T-helper 9 cell (primary cell): ENCODE measurements around the gene ANXA3.
"Not testable (repeated sequence)": the region's sequence is repeated elsewhere in the genome, so short reads cannot be mapped to it uniquely, and the experiment has no call there.

Experiments
- DNase-seq: peaks from one replicate; pipeline ENCODE4 v3.0.0-alpha.2; 2020
- total RNA-seq, 2 donors: gene quantifications; one replicate each; lab custom pipeline; 2026; lab: John Stamatoyannopoulos, UW

Gene ANXA3
- 0 to 0.07 reads per million in 2 donors for total RNA-seq

- no peak for DNase-seq
Measured at GRCh38 chr4:78551420-78552351, at the start of gene ANXA3. Gene ANXA3, plus strand, starts transcription at chr4:78551770. Its CDS starts 2,704 bp downstream, at chr4:78554474.

GRCh38 chr4:78506260-78506659, 45.3 kb upstream of the ANXA3 start:
- not testable (repeated sequence) for DNase-seq

GRCh38 chr4:78509043-78509442, 42.5 kb upstream of the ANXA3 start:
- no peak for DNase-seq

GRCh38 chr4:78510108-78510507, 41.5 kb upstream of the ANXA3 start:
- DNase-seq: no peak

GRCh38 chr4:78510681-78511080, 40.9 kb upstream of the ANXA3 start:
- DNase-seq: no peak

- DNase-seq: no peak
Measured at GRCh38 chr4:78512357-78512920, 39.1 kb upstream of the ANXA3 start.

GRCh38 chr4:78513411-78513975, 38.1 kb upstream of the ANXA3 start:
- DNase-seq: no peak

GRCh38 chr4:78517050-78517652, 34.4 kb upstream of the ANXA3 start:
- DNase-seq: no peak

GRCh38 chr4:78518561-78518960, 33.0 kb upstream of the ANXA3 start:
- no peak for DNase-seq

- DNase-seq: no peak
Measured at GRCh38 chr4:78519962-78520361, 31.6 kb upstream of the ANXA3 start.

- no peak for DNase-seq
Measured at GRCh38 chr4:78520808-78521226, 30.8 kb upstream of the ANXA3 start.

- DNase-seq: no peak
Measured at GRCh38 chr4:78524009-78524408, 27.6 kb upstream of the ANXA3 start.

- DNase-seq: no peak
Measured at GRCh38 chr4:78525559-78525958, 26.0 kb upstream of the ANXA3 start.

- no peak for DNase-seq
Measured at GRCh38 chr4:78527103-78527502, 24.5 kb upstream of the ANXA3 start.

- no peak for DNase-seq
Measured at GRCh38 chr4:78527555-78527954, 24.0 kb upstream of the ANXA3 start.

- DNase-seq: no peak
Measured at GRCh38 chr4:78528327-78528726, 23.2 kb upstream of the ANXA3 start.

- DNase-seq: no peak
Measured at GRCh38 chr4:78529569-78530209, 21.9 kb upstream of the ANXA3 start.

- no peak for DNase-seq
Measured at GRCh38 chr4:78532046-78532445, 19.5 kb upstream of the ANXA3 start.

GRCh38 chr4:78533854-78534253, 17.7 kb upstream of the ANXA3 start:
- no peak for DNase-seq

- DNase-seq: no peak
Measured at GRCh38 chr4:78534286-78534955, 17.1 kb upstream of the ANXA3 start.

GRCh38 chr4:78542373-78542772, 9.2 kb upstream of the ANXA3 start:
- DNase-seq: no peak

- no peak for DNase-seq
Measured at GRCh38 chr4:78543424-78544125, 8.0 kb upstream of the ANXA3 start.
